ENCODE results near the gene TFPI.

- TF ChIP-seq, protein P1, sequence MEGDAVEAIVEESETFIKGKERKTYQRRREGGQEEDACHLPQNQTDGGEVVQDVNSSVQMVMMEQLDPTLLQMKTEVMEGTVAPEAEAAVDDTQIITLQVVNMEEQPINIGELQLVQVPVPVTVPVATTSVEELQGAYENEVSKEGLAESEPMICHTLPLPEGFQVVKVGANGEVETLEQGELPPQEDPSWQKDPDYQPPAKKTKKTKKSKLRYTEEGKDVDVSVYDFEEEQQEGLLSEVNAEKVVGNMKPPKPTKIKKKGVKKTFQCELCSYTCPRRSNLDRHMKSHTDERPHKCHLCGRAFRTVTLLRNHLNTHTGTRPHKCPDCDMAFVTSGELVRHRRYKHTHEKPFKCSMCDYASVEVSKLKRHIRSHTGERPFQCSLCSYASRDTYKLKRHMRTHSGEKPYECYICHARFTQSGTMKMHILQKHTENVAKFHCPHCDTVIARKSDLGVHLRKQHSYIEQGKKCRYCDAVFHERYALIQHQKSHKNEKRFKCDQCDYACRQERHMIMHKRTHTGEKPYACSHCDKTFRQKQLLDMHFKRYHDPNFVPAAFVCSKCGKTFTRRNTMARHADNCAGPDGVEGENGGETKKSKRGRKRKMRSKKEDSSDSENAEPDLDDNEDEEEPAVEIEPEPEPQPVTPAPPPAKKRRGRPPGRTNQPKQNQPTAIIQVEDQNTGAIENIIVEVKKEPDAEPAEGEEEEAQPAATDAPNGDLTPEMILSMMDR (IDR thresholded peaks at IDR 0.05): no peak
- TF ChIP-seq POLR2A (IDR thresholded peaks at IDR 0.05): no peak
Measured at GRCh38 chr2:187497140-187497539, 57.1 kb downstream of the TFPI start.
